ENCODE results near the gene GRK1.

Gene GRK1

DNA sequence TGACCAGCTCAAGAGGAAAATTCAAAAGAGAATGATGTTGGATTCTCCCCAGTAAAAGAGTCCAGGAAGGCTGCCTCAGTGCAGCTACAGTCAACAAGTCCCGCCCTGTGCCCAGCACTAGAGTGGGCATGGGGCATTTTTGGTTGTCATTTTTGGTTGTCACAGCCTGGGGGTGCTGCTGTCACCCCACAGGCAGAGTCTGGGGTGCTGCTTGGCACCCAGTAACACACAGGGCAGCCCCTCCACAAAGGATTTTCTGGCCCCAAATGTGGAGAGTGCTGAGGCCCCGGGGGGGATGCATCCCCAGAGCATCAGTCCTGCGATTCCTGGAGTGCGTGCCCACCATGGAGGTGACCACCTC lies 63.8 kb downstream of the GRK1 start:
- no peak for DNase-seq

DNA sequence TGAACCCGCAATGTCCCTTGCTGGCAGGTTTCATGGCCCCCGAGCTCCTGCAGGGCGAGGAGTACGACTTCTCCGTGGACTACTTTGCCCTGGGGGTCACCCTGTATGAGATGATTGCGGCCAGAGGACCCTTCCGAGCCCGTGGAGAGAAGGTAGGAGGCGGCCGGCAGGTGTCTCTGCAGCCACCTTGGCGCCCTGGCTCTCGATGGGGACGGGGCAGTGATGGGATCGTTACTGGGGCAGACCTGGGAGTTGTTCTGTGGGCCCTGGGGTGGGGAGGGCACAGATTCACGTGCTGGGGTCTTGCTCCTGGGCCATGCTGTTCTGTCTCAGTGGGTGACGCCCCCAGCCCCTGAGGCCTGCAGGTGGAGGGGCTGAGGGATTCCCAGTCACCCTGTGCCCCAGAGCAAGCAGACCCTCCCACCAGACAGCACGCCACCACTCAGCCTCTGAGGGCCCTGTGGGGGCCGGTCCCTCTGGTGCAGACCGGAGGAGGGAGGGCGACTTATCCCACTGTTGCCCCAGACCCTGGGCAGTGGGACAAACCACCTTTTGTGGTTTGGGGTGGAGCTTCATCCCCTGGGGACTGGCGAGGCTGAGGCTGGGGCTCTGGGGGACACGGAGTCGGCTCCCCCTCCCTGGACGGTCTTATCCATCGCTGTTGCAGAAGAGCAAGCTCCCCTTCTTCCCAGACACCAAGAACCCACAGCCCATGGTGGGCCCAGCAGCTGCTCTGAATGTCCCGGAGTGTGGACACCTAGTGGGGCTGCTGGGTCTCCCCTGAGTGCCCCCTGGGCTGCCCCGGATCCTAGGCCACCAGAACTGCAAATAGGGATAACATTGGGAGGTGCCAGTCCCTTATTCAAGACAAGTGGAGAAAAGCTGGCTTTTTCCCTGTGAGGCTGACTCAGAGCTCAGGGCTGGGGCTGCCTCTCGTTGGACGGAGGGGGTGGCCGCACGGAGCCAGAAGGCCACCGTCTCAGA lies 64.5 kb downstream of the GRK1 start:
- DNase-seq: no peak

DNA sequence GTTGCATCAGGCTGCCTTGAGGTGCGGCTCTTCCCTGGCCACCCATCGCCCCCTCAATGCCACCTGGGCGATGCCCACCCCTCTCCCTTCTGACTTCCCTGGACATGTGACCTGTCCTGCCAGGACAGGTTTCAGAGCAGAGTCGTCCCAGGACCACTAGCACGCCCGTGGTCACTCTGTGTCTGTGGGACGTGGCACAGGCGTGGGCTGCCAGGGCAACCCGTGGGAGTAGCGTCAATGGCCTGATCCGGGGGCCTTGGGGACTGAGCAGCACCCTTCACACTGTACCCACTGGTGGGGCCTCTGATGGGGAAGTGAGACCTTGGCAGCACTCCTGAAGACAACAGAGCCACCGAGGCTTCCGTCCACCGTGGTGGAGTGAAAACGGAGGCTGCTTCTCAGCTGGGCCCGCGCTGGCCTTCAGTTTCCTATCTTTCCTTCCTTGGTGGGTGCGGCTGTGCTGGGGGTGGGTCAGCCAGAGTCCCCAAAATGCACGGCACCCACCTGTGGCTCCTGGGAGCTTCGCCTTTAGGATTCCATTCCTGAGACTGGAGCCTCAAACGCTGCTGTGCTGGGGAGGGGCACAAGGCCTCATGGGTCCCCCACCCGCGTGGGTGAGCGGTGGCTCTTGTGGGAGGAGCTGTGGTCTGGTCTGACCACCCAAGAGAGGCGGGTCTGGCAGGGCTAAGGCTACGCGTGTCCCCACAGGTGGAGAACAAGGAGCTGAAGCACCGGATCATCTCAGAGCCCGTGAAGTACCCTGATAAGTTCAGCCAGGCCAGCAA lies 65.3 kb downstream of the GRK1 start:
- DNase-seq: no peak

DNA sequence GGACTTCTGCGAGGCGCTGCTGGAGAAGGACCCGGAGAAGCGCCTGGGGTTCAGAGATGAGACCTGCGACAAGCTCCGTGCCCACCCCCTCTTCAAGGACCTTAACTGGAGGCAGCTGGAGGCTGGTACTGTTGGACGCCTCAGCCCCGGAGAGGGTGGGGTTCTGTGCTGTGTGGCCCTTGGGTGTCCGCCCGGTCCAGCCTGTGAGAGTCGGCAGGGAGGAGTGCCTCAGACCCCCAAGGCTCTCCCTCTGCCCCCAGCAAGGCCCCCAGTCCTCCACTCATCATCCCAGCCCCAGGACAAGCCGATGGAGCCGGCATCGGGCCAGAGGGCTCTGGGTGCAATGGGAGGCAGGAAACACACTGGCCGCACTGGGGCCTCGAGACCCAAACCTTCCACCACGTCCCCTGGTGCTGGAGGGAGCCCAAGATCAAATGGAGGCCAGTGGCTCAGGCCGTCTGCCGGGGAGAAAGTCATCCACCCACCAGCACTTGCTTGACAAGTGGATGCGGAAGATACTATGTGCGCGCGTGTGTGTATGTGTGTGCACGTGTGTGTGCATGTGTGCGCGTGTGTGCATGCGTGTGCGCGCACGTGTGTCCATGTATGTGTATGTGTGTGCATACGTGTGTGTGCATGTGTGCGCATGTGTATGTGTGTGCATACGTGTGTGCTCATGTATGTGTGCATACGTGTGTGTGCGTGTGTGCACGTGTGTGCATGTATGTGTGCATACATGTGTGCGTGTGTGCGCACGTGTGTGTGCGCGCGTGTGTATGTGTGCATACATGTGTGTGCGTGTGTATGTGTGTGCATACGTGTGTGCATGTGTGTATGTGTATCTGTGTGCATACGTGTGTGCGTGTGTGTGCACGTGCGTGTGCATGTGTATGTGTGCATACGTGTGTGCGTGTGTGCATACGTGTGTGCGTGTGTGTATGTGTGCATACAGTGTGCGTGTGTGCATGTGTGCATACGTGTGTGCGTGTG lies 66.2 kb downstream of the GRK1 start:
- no peak for DNase-seq

DNA sequence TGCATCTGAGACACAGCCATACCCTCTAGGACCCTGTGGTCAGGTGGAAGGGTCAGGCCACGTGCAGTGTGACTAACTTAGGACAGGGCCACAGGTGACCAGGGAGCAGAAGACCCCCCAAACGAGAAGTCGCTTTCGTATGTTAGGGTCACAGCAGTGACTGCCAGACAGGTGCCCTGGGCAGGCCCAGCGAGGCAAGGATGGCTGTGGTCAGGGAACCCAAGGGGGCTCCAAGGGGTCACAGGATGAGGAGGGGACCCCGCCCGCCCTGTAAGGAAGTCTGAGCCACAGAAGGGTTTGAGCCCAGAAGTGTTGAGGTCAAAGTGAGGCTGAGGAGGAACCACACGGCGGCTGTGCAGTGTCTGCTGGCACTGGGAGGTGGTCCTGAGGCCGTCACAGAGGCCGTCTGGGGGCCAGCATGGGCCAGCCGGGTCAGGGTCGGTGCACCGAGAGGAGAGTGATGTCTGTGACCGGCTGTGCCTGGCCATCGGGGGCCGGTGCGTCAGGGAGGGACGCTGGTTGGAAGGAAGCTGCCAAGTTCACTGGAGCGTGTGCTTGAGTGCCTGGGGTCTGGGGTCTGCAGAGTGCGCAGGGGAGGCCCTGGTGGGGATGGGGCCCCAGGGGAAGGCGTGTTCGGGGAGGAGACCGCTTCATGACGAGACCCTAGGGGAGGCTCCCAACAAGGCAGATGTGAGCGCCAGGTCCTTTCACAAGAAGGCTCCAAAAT lies 67.2 kb downstream of the GRK1 start:
- DNase-seq: no peak

DNA sequence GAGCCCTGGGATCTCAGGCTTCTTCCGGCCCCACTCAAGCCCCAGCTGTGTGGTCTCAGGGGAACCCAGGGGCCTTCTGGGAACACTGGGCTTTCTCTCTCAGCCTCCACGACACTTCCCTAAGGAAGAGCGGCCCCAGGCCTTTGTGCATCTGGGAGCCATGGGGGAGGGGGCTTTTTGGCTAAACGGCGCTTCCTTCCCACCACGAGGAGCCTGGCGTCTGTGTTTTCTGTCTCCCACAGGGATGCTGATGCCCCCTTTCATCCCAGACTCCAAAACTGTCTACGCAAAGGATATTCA lies 67.8 kb downstream of the GRK1 start:
- DNase-seq: no peak

DNA sequence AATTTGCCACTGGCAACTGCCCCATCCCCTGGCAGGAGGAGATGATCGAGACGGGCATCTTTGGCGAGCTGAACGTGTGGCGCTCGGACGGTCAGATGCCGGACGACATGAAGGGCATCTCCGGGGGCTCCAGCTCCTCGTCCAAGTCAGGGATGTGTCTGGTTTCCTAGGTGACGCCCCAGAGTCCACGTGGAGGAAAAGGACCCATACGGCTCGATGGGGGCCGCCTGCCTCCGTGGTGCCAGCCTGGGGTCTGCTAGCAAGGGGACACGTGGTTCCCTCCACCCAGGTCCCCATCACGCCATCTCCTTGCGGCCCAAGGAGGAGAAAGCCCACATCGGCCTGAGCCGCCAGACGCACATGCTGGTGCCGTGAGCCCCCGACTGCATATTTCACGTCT lies 68.2 kb downstream of the GRK1 start:
- no peak for DNase-seq

DNA sequence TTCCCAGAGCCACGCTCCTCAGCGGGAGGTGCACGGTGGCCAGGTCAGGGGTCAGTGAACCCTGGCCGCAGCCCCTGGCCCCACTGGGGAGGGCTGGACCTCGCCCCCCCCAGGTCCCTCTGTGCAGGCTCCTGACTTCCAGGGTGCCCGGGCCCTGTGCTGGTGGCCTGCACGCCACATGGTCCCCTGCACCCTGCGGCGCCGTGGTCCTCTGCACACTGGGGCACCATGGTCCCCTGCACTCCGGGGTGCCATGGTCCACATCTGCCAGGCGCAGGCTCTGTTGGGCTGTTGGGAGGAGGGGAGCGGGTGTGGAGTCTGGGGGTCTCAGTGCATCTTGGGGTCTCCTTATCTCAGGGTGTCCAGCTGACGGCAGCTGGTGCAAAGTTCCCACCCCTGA lies 68.7 kb downstream of the GRK1 start:
- DNase-seq: no peak

DNA sequence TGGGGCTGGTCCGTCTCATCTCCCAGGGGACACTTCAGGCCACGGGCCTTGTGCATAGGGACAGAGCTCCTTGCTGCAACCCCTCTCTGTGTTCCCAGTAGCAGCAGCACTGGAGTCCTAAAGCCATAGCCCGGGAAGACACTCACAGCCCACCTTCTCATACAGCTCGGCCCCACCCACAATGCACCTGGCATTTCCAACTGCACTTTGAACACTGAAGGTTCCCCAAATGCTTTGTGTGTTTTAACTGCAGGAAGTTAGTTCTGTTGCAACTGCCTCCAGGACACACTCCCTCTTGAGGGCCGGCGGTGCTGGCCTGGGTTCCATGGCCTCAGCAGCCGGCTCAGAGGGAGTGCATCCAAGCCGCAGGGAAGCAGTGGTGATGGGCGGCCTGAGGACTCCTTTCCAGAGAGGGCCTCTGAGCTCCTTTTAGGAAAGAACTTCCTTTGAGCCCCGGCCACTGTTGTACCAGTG lies 69.3 kb downstream of the GRK1 start:
- DNase-seq: no peak

DNA sequence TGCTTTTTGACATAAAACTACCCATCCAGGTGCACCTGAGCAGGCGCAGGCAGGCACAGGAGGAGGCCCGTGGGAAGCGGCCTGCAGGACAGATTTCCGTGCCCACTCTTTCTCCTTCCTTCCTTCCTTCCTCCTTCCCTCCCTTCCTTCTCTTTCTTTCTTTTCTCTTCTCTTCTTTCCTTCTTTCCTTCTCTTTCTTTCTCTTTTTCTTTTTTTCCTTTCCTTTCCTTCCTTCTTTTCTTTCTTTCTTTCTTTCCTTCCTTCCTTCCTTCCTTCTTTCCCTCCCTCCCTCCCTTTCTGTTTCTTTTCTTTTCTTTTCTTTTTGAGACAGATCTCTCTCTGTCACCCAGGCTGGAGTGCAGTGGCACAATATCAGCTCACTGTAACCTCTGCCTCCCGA lies 70.8 kb downstream of the GRK1 start:
- DNase-seq: no peak

DNA sequence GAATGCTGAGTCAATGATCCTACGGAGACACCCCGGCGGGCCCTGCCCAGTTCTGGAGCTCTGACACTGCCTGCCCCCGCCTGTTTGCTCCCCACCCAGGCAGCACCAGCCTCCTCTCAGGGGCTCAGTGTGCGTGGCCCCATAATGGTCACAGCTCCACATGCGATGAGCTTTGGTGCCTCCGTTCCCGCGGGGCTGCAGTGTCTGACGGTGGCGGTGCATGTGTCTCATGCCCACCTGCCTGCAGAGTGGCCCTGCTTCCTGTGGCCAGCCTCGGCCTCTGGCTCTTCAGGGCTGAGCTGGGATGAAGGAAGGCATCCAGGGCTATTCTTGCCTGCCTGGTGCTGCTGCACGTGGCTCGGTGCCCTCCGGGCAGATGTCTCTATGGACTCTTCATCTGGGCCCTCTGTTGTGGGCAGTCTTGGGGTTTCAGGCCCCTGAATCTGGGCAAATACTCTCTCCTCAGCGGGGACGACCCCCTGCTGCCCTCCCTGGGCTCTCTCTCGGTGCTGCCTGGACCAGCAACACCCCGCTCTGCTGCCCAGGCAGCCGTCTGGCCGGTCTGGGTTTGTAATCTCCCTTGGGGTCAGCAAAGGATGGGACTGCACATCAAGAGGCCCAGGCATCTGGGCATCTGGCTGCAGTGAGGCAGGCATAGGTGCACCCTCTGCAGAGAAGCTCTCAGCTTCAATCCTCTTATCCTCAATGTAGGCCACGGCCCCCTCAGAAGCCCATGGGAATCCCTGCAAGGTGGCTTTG lies 72.7 kb downstream of the GRK1 start:
- no peak for DNase-seq

DNA sequence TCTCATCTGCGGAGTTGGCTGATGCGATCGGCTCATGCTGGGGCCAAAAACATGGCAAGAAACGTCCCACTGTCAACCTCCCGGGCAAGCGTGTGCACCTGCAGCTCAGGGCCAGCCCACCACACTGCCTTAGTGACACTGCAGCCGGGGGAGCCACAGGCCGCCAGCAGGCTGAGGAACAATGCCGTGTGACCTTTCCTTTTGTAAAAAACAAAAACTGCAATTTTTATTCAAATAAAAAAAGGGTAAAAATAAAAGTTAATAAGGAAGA lies 73.2 kb downstream of the GRK1 start:
- DNase-seq: no peak

DNA sequence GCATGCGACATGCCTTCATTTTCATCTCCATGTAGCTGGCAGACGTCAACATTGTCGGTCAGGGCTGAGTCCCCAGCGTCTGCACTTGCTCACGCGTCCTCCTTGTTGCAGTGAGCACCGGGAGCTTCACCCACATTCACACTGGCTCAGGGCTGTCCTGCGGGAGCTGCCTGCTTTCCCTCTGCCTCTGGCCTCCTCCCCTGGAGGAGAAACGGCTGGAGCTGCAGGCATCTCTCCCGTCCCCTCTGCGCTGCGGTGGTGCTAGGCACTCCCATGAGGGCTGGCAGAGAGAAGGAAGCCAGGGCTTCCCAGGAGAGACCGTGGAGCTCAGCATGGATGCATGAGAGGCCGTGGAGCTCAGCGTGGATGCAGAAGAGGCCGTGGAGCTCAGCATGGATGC lies 73.6 kb downstream of the GRK1 start:
- DNase-seq: no peak

DNA sequence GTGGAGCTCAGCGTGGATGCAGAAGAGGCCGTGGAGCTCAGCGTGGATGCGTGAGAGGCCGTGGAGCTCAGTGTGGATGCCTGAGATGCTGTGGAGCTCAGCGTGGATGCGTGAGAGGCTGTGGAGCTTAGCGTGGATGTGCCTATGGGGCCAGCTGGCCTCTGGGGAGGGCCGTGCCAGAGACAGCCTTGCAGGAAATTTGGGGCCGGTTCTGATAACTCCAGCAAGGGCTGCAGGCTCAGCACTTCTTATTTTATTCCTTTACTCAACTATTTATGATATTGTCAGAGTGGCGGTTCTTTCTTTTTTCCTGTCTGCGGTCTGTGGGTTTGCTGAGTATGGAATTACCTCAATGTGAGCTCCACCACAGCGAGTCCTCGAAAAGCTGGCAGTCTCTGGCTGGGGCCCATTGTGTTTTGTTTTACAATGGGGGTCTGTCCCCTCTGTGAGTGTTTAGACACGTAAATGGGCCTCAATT lies 74.2 kb downstream of the GRK1 start:
- no peak for DNase-seq

DNA sequence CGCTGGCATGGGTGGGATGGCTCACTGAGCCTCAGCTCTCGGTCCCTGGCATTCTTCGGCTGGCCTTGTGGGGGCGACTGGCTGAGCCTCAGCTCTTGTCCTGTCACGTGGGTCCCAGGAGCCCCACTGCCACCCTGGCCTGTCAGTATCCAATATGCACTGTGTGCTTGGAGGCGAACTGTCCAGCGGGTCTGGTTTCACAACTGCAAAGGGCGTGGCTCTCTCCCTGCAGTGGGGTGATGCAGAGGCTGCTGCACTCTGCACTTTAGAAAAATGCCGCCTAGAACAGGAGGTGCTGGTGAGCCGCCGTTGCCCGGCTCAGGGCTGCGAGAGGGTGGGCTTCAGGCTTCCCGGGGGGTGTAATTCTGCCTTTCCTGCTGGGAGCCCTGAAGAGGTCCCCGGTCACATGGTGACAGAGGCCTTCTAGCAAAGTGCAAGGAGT lies 75.0 kb downstream of the GRK1 start:
- DNase-seq: peak; percentile 48

DNA sequence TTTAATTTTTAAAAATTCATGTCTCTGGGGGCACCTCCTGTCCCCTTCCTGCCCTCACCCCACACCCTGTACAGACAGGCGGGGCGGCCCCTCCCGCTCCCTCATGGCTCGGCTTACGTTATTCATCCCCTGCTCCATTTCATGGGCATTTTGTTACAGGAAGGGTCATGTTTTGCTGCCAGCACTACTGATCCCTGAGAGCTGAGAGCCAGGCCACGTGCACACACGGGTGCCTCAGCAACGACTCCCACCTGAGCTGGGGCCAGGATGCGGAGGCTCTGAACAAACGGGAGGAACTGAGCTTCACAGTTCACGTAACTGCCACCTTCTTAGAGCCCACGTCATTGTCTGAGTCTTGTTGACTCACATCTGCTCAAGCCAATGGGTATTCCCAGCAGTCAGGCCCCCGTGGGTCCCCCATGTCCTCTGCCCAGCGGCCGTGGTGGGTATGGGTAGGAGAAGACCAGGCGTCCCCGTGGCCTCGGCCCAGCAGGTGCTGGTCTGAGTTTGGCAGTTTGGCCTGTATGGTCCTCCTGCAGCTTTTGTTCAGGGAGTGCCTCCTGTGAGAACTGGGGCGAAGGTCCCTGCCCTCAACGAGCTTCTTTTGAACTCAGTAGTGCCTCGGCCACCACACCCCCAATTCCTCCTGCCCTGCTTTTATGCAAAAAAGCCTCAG lies 75.6 kb downstream of the GRK1 start:
- no peak for DNase-seq

DNA sequence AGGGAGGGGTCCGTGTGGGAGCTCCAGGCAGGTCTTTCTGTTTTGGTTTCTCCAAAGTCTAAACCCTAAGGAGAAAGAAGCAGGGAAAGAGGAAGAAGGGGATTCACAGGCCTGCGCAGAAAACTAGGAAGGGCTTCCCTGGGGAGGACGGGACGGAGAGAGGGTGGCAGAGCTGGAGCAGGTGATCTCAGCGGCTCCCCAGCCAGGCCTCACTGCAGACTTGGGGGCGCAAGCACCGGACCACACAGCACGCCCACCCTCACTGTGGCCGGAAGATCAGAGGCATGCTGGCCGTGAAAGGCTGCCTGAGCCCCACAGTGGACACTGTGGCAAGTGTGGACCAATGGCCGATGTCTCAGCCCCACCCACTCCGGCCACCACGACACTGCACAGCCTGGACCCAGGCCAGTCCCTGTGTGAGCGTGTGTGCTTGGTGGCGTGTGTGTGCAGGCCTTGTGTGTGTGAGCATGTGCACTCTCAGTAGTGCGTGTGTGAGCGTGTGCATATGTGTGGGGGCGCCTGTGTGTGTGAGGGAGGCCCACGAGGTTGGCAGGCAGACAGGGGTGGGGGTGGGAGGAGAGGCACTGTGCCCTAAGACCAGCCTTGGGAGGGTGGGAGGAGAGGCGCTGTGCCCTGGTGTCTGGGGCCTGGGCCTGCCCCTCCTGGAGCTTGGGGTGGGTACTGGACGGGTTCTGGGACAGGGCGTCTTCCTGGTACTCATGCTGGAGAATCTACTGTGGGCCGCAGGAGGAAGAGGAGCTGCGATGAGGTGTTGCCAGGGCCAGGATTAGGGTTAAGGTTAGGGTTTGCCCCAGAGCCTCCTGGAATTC lies 76.6 kb downstream of the GRK1 start:
- no peak for DNase-seq

DNA sequence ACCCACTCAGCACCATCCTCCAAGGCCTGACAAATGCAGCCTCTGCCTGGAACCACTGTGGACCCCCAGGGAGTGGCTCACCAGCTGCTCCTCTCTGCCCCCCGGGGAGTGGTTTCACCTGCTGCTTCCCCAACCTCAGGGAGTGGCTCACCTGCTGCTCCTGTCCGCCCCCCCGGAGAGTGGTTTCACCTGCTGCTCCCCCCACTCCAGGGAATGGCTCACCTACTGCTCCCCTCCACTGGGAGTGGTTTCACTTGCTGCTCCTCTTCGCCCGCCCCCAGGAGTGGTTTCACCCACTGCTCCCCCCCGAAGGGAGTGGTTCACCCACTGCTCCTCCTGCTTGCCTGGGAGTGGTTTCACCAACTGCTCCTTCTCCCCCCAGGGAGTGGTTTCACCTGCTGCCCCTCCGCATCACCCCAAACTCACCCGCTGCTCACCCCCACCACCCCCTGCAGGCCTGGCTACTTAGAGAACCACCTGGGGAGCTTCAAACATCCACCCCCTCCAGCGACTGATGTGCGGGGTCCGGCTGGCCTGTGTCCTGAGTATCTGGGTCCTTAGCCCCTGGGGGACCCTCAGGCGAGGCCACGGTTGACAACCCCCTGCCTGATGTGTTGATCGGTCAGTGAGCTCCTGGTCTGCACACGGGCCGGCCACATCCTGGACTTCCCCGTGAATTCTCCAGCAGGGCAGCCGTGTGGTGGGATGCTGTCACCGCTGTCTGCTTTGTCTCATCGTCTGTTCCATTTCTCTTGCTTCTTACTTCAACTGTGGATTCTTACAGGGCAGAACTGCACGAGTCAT lies 77.4 kb downstream of the GRK1 start:
- DNase-seq: no peak

DNA sequence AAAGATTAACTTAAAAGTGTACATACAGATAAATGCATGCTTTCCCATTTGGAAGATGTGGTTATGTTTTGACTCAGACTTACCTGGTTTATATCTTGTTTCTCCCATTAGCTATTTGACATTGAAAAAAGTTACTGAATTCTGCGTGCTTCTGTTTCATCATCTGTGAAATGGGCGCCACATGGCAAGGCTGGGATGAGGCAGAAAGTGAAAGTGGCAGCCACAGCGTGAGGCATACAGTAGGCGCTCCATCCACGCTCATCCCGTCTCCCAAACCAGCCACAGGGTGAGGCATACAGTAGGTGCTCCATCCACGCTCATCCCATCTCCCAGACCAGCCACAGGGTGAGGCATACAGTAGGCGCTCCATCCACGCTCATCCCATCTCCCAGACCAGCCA lies 78.0 kb downstream of the GRK1 start:
- no peak for DNase-seq

All from fibroblast of skin of scalp (primary cell).